HepG2 (cell line): Measurements from ENCODE around the gene GPR137. TPM values are rescaled to one million over a fixed set of nuclear protein-coding genes. Genes with fewer than 3 reads are reported as not detected.

Experiments used
- CBX5 ChIP-seq: sonication (generic); formaldehyde crosslinking; IDR thresholded peaks from 2 replicates; pipeline ENCODE4 v1.4.0; 2020; ENCODE audit warnings: missing genetic modification reagents, borderline replicate concordance
- CREB1 ChIP-seq, 2 experiments: fragments of 450-650 bp in 1 of 2; IDR thresholded peaks; 2 replicates each; pipeline ENCODE4 v1.6.1; 2016 to 2017; ENCODE audit warnings: control low read depth in 1 of 2, mild to moderate bottlenecking in 1 of 2, missing compliant biosample characterization in 1 of 2, missing genetic modification characterization in 1 of 2
- DNMT3B ChIP-seq: conservative IDR thresholded peaks from 2 replicates; pipeline ENCODE4 v1.6.1; 2016; ENCODE audit warnings: missing biosample characterization, control low read depth
- GATAD1 ChIP-seq: IDR thresholded peaks from 2 replicates; pipeline ENCODE4 v1.6.1; 2016; ENCODE audit warnings: missing genetic modification reagents, missing compliant biosample characterization
- GZF1 ChIP-seq: sonication (generic); formaldehyde crosslinking; IDR thresholded peaks from 2 replicates; pipeline ENCODE4 v1.5.1; 2020; ENCODE audit warnings: mild to moderate bottlenecking, missing genetic modification reagents
- HDAC1 ChIP-seq: sonication (generic); formaldehyde crosslinking; IDR thresholded peaks from 2 replicates; pipeline ENCODE4 v1.5.1; 2020; ENCODE audit warnings: mild to moderate bottlenecking, missing genetic modification reagents
- KDM6A ChIP-seq: IDR thresholded peaks from 2 replicates; pipeline ENCODE4 v1.6.1; 2016; ENCODE audit warnings: low read depth
- PHF20 ChIP-seq: sonication (generic); formaldehyde crosslinking; IDR thresholded peaks from 2 replicates; pipeline ENCODE4 v1.5.0; 2020; ENCODE audit warnings: mild to moderate bottlenecking, missing genetic modification reagents
- WIZ ChIP-seq: sonication (generic); formaldehyde crosslinking; IDR thresholded peaks from 2 replicates; pipeline ENCODE4 v1.5.1; 2020; ENCODE audit warnings: mild to moderate bottlenecking, missing genetic modification reagents
- ZBTB7A ChIP-seq: sonication (generic); formaldehyde crosslinking; IDR thresholded peaks from 2 replicates; pipeline ENCODE4 v1.8.0; 2022; ENCODE audit warnings: mild to moderate bottlenecking, missing genetic modification reagents
- ZFYVE20 ChIP-seq: sonication (generic); formaldehyde crosslinking; IDR thresholded peaks from 2 replicates; pipeline ENCODE4 v1.8.0; 2023; ENCODE audit warnings: low read depth, mild to moderate bottlenecking, moderate library complexity, missing genetic modification reagents, borderline replicate concordance
- ZNF367 ChIP-seq: sonication (generic); formaldehyde crosslinking; IDR thresholded peaks from 2 replicates; pipeline ENCODE4 v1.4.0; 2020; ENCODE audit warnings: missing genetic modification reagents, borderline replicate concordance
- ZSCAN21 ChIP-seq: sonication (generic); formaldehyde crosslinking; IDR thresholded peaks from 2 replicates; pipeline ENCODE4 v1.8.0; 2022; ENCODE audit warnings: mild to moderate bottlenecking, missing genetic modification reagents, moderate library complexity, borderline replicate concordance
- polyA plus RNA-seq, 8 experiments: library from polyadenylated mRNA; depleted of rRNA in 3 of 8; stranded (reverse) in 7 of 8; unstranded in 1 of 8; fragments of >200 nt; fragmentation: Illumina TruSeq in 4 of 8; extraction: Trizol in 4 of 8; gene quantifications; 2 replicates each; pipeline versions ENCODE4 v1.2.1 to v1.2.3, GENCODE V29; 2011 to 2016; ENCODE audit warnings: low read depth in 4 of 8, missing spikeins in 1 of 8, mixed read lengths in 1 of 8; ENCODE audit not compliant: insufficient read depth in 1 of 8
- total RNA-seq, 5 experiments: library from RNA; depleted of rRNA; stranded (reverse); fragments of >200 nt; fragmentation: Illumina TruSeq; extraction: Trizol; gene quantifications; 2 replicates each; pipeline ENCODE4 v1.2.3, GENCODE V29; 2016; ENCODE audit warnings: low read depth in 1 of 5
- TF ChIP-seq, protein P1 (sequence below): sonication (generic); formaldehyde crosslinking; IDR thresholded peaks from 2 replicates; pipeline ENCODE4 v1.4.0; 2020; ENCODE audit warnings: missing genetic modification reagents
- TF ChIP-seq, protein P2 (sequence below): sonication (generic); formaldehyde crosslinking; IDR thresholded peaks from 2 replicates; pipeline ENCODE4 v1.4.0; 2020; ENCODE audit warnings: missing genetic modification reagents
- TF ChIP-seq, protein P3 (sequence below): sonication (generic); formaldehyde crosslinking; IDR thresholded peaks from 2 replicates; pipeline ENCODE4 v1.4.0; 2020; ENCODE audit warnings: missing genetic modification reagents
- TF ChIP-seq, protein P4 (sequence below): sonication (generic); formaldehyde crosslinking; IDR thresholded peaks from 2 replicates; pipeline ENCODE4 v1.5.1; 2020; ENCODE audit warnings: mild to moderate bottlenecking, missing genetic modification reagents, moderate library complexity
- TF ChIP-seq, protein P5 (sequence below): IDR thresholded peaks from 2 replicates; pipeline ENCODE4 v1.6.1; 2016; ENCODE audit warnings: mild to moderate bottlenecking, missing biosample characterization, missing genetic modification reagents
- TF ChIP-seq, protein P6 (sequence below): IDR thresholded peaks from 2 replicates; pipeline ENCODE4 v1.6.1; 2016; ENCODE audit warnings: low read depth, missing genetic modification reagents, missing compliant biosample characterization

GPR137 gene
- total and polyA plus RNA-seq, 2 of the 13 experiments (the other 11 are each of a cell fraction or from before 2014, with no cell fraction given) = 8.5 to 13.2 TPM

DNA sequence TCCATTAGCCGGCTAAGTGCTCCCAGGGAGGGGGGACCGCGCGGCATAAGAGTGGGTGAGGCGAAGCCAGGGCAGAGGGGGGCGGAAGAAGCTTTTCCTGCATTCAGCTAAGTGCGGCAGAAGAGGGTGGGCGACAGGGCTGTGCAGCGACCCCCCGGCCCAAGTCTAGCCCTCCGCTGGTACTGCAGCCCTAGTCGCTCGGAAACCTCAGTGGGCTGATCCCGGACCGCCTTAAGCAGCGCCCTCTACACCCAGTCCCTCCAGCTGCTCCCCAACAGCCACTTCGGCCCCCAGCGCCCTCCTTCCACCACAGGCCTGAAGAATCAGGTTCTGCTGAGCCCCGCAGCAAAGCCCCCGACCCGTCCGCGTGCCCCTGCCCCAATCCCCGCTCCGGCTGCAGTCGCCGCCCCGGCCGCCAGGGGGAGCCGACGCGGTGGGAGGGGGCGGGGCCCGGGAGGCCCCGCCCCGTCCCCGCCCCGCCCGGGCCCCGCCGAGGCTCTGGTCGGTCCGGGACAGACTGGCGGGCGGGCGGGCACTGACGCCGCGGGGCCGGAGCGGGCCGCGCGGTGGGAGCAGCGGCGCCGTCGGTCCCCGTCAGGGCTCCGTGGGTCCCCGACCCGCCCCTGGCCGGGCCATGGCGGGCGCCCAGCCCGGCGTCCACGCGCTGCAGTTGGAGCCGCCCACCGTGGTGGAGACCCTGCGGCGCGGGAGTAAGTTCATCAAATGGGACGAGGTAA lies 34.5 kb upstream of the GPR137 start, which contains the start of gene PLCB3 (continued):
- TF ChIP-seq, protein P1, sequence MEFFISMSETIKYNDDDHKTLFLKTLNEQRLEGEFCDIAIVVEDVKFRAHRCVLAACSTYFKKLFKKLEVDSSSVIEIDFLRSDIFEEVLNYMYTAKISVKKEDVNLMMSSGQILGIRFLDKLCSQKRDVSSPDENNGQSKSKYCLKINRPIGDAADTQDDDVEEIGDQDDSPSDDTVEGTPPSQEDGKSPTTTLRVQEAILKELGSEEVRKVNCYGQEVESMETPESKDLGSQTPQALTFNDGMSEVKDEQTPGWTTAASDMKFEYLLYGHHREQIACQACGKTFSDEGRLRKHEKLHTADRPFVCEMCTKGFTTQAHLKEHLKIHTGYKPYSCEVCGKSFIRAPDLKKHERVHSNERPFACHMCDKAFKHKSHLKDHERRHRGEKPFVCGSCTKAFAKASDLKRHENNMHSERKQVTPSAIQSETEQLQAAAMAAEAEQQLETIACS = no peak
- TF ChIP-seq PHF20 (CRISPR knock-in tag) (no peak), CREB1 (IDR thresholded peaks at IDR 0.05) (no peak), CREB1 (CRISPR knock-in tag; IDR thresholded peaks at IDR 0.05) (no peak), ZFYVE20 (CRISPR knock-in tag) (no peak), CBX5 (CRISPR knock-in tag) (no peak), ZBTB7A (CRISPR knock-in tag) (peak; percentile 90), WIZ (no peak), GATAD1 (CRISPR knock-in tag) (no peak), DNMT3B (CRISPR knock-in tag) (no peak), KDM6A (CRISPR knock-in tag) (no peak), ZNF367 (CRISPR knock-in tag) (no peak), HDAC1 (no peak; the same call in 1 of the 2 replicates), GZF1 (CRISPR knock-in tag) (no peak), ZSCAN21 (CRISPR knock-in tag) (no peak)
- TF ChIP-seq, protein P2, sequence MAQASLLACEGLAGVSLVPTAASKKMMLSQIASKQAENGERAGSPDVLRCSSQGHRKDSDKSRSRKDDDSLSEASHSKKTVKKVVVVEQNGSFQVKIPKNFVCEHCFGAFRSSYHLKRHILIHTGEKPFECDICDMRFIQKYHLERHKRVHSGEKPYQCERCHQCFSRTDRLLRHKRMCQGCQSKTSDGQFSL (CRISPR knock-in tag) = no peak
- TF ChIP-seq, protein P3, sequence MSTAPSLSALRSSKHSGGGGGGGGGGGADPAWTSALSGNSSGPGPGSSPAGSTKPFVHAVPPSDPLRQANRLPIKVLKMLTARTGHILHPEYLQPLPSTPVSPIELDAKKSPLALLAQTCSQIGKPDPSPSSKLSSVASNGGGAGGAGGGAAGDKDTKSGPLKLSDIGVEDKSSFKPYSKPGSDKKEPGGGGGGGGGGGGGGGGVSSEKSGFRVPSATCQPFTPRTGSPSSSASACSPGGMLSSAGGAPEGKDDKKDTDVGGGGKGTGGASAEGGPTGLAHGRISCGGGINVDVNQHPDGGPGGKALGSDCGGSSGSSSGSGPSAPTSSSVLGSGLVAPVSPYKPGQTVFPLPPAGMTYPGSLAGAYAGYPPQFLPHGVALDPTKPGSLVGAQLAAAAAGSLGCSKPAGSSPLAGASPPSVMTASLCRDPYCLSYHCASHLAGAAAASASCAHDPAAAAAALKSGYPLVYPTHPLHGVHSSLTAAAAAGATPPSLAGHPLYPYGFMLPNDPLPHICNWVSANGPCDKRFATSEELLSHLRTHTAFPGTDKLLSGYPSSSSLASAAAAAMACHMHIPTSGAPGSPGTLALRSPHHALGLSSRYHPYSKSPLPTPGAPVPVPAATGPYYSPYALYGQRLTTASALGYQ (CRISPR knock-in tag) = no peak
- TF ChIP-seq, protein P4, sequence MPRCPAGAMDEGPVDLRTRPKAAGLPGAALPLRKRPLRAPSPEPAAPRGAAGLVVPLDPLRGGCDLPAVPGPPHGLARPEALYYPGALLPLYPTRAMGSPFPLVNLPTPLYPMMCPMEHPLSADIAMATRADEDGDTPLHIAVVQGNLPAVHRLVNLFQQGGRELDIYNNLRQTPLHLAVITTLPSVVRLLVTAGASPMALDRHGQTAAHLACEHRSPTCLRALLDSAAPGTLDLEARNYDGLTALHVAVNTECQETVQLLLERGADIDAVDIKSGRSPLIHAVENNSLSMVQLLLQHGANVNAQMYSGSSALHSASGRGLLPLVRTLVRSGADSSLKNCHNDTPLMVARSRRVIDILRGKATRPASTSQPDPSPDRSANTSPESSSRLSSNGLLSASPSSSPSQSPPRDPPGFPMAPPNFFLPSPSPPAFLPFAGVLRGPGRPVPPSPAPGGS (CRISPR knock-in tag) = 0 out of 2 replicates have a peak, but pooled peaks have one; percentile 12
- TF ChIP-seq, protein P5, sequence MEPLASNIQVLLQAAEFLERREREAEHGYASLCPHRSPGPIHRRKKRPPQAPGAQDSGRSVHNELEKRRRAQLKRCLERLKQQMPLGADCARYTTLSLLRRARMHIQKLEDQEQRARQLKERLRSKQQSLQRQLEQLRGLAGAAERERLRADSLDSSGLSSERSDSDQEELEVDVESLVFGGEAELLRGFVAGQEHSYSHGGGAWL = no peak
- TF ChIP-seq, protein P6, sequence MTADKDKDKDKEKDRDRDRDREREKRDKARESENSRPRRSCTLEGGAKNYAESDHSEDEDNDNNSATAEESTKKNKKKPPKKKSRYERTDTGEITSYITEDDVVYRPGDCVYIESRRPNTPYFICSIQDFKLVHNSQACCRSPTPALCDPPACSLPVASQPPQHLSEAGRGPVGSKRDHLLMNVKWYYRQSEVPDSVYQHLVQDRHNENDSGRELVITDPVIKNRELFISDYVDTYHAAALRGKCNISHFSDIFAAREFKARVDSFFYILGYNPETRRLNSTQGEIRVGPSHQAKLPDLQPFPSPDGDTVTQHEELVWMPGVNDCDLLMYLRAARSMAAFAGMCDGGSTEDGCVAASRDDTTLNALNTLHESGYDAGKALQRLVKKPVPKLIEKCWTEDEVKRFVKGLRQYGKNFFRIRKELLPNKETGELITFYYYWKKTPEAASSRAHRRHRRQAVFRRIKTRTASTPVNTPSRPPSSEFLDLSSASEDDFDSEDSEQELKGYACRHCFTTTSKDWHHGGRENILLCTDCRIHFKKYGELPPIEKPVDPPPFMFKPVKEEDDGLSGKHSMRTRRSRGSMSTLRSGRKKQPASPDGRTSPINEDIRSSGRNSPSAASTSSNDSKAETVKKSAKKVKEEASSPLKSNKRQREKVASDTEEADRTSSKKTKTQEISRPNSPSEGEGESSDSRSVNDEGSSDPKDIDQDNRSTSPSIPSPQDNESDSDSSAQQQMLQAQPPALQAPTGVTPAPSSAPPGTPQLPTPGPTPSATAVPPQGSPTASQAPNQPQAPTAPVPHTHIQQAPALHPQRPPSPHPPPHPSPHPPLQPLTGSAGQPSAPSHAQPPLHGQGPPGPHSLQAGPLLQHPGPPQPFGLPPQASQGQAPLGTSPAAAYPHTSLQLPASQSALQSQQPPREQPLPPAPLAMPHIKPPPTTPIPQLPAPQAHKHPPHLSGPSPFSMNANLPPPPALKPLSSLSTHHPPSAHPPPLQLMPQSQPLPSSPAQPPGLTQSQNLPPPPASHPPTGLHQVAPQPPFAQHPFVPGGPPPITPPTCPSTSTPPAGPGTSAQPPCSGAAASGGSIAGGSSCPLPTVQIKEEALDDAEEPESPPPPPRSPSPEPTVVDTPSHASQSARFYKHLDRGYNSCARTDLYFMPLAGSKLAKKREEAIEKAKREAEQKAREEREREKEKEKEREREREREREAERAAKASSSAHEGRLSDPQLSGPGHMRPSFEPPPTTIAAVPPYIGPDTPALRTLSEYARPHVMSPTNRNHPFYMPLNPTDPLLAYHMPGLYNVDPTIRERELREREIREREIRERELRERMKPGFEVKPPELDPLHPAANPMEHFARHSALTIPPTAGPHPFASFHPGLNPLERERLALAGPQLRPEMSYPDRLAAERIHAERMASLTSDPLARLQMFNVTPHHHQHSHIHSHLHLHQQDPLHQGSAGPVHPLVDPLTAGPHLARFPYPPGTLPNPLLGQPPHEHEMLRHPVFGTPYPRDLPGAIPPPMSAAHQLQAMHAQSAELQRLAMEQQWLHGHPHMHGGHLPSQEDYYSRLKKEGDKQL (CRISPR knock-in tag) = no peak
